HT-29 (cell line): ENCODE results near the gene SORCS2. TPM values are rescaled to one million over a fixed set of nuclear protein-coding genes. Genes with fewer than 3 reads are reported as not detected.
"Not testable (repeated sequence)": the region's sequence is repeated elsewhere in the genome, so short reads cannot be mapped to it uniquely, and the experiment has no call there.

Experiments used
- DNase-seq: peaks from one replicate; pipeline ENCODE4 v3.0.0-alpha.2; 2015; ENCODE audit warnings: low spot score
- total RNA-seq: library from RNA; depleted of rRNA; stranded (reverse); fragments of >200 nt; shearing (Covaris generic); gene quantifications from 2 replicates; pipeline ENCODE4 v1.2.3, GENCODE V29; 2014

SORCS2 gene
- total RNA-seq, 1 experiment from 2014 or later: not detected

DNA sequence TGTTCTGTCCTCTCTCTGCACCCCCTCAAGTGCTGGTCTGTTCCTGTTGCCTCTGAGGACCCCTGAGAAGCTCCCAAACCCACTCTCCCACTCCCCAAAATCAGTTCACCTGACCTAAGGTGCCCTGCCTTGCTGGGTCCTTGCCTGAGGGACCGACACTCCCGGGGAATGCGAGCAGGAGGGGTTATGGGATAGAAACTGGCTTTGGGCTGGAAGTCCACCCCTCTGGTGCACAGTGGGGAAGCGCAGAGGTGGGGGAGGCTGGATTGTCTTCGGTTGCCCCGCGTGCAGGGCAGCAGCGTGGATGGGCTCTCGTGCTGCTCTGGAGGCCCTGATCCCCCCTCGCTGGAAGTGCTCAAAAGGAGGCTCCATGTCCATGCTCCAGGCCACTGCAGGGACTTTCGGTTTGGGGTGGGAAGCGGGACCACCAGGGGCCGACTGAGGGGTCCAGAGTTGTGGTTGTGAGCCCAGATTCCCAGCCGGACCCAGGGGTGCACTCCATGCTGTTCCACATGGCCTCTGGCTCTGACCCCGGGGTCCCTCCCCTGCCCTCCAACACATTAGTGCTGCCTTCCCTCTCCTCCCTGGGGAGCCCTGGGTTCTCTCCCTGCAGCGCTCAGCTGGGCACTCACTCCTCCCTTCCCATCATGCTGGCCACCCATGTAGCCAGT lies 7.6 kb downstream of the SORCS2 start:
- no peak for DNase-seq

DNA sequence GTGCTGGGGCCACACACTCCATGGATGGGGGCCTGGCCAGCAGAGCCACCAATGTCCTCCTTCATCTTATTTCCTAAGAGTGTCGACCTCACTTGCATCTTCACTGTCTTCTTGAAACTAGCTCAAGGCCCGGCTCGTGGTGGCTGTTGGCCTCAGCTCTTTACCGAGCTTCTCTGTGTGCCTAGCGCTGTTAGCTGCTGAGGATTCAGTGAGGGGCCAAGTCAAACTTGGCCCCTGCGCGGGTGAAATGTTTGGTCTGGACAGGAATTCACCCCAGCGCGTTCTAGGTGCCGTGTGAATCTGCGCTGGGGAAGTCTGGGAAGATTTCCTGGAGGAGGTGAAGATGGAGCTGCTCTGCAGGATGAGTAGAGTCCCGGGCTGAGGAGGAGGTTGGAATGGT lies 8.5 kb downstream of the SORCS2 start:
- DNase-seq: no peak

GRCh38 chr4:7201420-7202305 lies 9.3 kb downstream of the SORCS2 start:
- DNase-seq: no peak

- DNase-seq: no peak
These were observed 10.1 kb downstream of the SORCS2 start for GRCh38 chr4:7202411-7202810.

DNA sequence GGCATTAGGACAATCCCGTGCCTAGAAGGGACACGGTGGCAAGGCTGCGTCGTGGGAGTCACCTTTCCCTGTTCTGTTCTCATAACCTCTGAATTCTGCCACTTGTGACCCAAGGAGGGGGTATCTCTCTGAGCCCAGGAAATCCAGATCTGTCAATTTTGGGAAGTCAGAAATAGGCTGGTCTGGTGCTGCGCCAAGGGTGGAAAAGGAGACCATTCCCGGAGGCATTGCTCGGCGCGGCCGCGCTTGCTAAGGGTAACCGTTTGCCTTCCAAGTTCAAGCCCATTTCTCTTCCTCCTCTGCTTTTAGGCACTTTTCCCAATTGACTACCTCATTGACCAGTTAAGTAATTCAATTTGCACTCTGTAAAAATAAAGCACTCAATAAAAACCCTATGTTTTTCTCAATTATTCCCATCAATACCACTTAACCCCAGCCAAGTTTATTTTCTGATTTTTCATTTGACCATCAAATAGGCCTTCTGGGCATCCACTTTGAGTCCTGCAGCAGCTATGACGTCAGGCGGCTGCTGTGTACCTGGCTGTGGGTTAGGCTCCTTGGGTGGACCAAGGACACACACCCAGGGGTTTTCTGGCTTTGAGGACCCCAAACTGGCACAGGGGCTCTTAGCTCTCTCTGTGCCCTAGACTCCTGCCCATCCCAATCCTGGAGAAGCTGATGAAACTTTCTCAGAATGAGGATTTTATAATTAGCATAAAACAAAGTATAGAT lies 12.5 kb downstream of the SORCS2 start:
- DNase-seq: no peak

DNA sequence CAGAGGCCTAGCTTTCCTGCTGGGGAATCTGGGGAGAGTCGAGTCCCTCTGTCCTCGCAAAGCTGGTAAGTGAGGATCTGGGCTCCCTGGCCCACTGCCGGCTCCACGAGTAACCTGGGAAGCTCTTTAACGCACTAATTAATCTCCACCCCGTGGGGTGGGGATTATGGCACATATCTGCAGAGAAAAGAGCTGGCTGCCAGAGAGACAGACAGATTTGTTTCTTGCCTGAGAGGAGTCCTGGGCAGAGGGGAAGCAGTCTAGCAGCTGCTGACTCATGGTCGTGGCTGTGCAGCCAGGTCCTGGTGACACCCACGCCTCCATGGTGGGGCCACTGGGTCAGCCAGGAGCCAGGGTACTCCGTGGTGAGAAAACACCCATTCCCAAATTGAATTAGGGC lies 14.0 kb downstream of the SORCS2 start:
- DNase-seq: no peak

DNA sequence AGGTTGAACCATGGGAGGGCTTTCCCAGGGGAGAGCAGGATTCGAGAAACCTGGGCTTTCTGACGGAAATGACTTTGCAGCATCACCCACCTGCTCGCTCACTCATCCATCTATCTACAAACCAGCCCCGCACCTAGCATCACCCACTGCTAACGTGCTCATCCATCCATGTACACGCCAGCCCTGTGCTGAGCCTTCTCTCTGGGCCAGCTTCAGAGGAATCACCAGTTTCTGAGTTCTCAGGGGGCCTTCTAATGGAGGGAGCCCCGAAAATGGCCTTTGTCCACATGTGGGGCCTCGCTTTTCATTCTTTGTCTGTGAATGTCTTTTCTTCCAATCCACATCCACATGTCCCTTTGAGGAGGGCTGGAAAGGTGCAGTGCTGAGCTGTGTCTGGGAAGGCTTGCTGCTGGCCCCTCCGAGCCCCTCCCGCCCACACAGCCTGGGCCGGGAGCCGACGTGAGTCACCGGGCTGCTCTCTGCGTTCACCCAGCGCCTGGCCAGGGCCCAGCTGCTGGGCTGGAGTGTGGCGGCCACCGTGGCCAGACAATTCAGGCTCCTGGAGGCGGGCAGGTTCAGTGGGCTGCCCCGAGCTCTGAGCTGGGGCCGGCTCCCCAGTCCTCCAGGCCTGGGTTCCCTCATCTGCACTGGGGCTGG lies 14.7 kb downstream of the SORCS2 start:
- DNase-seq: no peak

- no peak for DNase-seq
These were observed 15.4 kb downstream of the SORCS2 start for GRCh38 chr4:7207628-7208231.

GRCh38 chr4:7208509-7209451 lies 16.4 kb downstream of the SORCS2 start:
- DNase-seq: no peak

- DNase-seq: no peak
These were observed 17.4 kb downstream of the SORCS2 start for GRCh38 chr4:7209699-7210098.

- DNase-seq: no peak
These were observed 18.5 kb downstream of the SORCS2 start for GRCh38 chr4:7210824-7211223.

- DNase-seq: no peak
These were observed 19.9 kb downstream of the SORCS2 start for GRCh38 chr4:7212101-7212674.

- DNase-seq: no peak
These were observed 20.6 kb downstream of the SORCS2 start for GRCh38 chr4:7212921-7213320.

GRCh38 chr4:7213807-7214206 lies 21.5 kb downstream of the SORCS2 start:
- no peak for DNase-seq

GRCh38 chr4:7214359-7214758 lies 22.0 kb downstream of the SORCS2 start:
- no peak for DNase-seq

DNA sequence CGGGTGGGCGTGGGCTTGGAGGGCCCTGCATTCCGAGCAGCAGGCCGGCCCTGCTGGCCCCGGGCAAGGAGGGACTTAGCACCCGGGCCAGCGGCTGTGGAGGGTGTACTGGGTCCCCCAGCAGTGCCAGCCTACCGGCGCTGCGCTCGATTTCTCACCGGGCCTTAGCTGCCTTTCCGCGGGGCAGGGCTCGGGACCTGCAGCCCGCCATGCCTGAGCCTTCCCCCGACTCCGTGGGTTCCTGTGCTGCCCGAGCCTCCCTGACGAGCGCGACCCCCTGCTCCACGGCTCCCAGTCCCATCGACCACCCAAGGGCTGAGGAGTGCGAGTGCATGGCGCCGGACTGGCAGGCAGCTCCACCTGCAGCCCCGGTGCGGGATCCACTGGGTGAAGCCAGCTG lies 22.8 kb downstream of the SORCS2 start:
- DNase-seq: not testable (repeated sequence)

GRCh38 chr4:7217039-7217438 lies 24.7 kb downstream of the SORCS2 start:
- no peak for DNase-seq

GRCh38 chr4:7217474-7218321 lies 25.4 kb downstream of the SORCS2 start:
- no peak for DNase-seq

DNA sequence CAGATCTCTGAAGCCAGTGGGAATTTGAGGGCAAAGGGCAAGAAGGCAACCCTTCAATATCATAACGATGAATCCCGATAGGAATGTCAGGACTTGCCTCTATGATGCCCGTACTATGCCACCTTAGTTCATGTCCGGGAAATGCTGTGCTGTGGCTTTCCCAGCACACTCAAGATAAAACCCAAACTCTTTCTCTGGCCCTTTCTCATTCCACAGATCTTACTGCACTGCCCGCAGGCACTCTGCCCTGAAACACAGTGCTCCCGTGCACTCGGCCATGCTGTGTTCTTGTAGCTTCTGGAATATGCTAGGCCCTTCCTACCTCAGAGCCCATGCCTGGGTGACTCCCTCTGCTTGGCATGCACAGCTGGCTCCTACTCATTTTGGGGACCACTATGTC lies 26.3 kb downstream of the SORCS2 start:
- DNase-seq: no peak
